ENCODE measurements around the gene INPP5A.

INPP5A gene

GRCh38 chr10:132716691-132717490 is 179.3 kb downstream of the INPP5A start:
- FAIRE-seq, result no peak

GRCh38 chr10:132721725-132722124 is 184.1 kb downstream of the INPP5A start:
- FAIRE-seq, result no peak
- no peak for DNase-seq (ENCODE audit: extremely low spot score, insufficient read length, low read depth)

More at GRCh38 chr10:132716691-132717490, 179.3 kb downstream of the INPP5A start:
- no peak for DNase-seq (ENCODE audit: extremely low spot score, insufficient read length, low read depth)

- DNase-seq (ENCODE audit: extremely low spot score, insufficient read length, low read depth), result no peak
- no peak for FAIRE-seq
Observed at GRCh38 chr10:132722394-132723329, 185.1 kb downstream of the INPP5A start.

GRCh38 chr10:132723330-132723970 is 185.9 kb downstream of the INPP5A start:
- FAIRE-seq (no peak), DNase-seq (ENCODE audit: extremely low spot score, insufficient read length, low read depth) (no peak)

GRCh38 chr10:132724446-132724845 is 186.9 kb downstream of the INPP5A start:
- no peak for FAIRE-seq
- DNase-seq (ENCODE audit: extremely low spot score, insufficient read length, low read depth), result no peak

GRCh38 chr10:132725202-132725601 is 187.6 kb downstream of the INPP5A start:
- FAIRE-seq (no peak), DNase-seq (ENCODE audit: extremely low spot score, insufficient read length, low read depth) (no peak)

GRCh38 chr10:132726194-132726593 is 188.6 kb downstream of the INPP5A start:
- DNase-seq (ENCODE audit: extremely low spot score, insufficient read length, low read depth), result no peak
- FAIRE-seq, result no peak

- FAIRE-seq (no peak), DNase-seq (ENCODE audit: extremely low spot score, insufficient read length, low read depth) (no peak)
Observed at GRCh38 chr10:132726951-132727350, 189.4 kb downstream of the INPP5A start.

GRCh38 chr10:132727411-132727810 is 189.8 kb downstream of the INPP5A start:
- DNase-seq (ENCODE audit: extremely low spot score, insufficient read length, low read depth) (no peak), FAIRE-seq (no peak)

GRCh38 chr10:132728321-132728720 is 190.7 kb downstream of the INPP5A start:
- DNase-seq (ENCODE audit: extremely low spot score, insufficient read length, low read depth) (no peak), FAIRE-seq (no peak)

GRCh38 chr10:132728741-132729140 is 191.2 kb downstream of the INPP5A start:
- no peak for FAIRE-seq

GRCh38 chr10:132729810-132730572 is 192.4 kb downstream of the INPP5A start:
- FAIRE-seq (no peak), DNase-seq (ENCODE audit: extremely low spot score, insufficient read length, low read depth) (no peak)

More at GRCh38 chr10:132728741-132729140, 191.2 kb downstream of the INPP5A start:
- no peak for DNase-seq (ENCODE audit: extremely low spot score, insufficient read length, low read depth)

GRCh38 chr10:132730573-132730953 is 193.0 kb downstream of the INPP5A start:
- no peak for FAIRE-seq
- no peak for DNase-seq (ENCODE audit: extremely low spot score, insufficient read length, low read depth)

GRCh38 chr10:132732518-132732917 is 194.9 kb downstream of the INPP5A start:
- no peak for FAIRE-seq
- DNase-seq (ENCODE audit: extremely low spot score, insufficient read length, low read depth), result no peak

GRCh38 chr10:132733926-132734325 is 196.3 kb downstream of the INPP5A start:
- DNase-seq (ENCODE audit: extremely low spot score, insufficient read length, low read depth) (no peak), FAIRE-seq (no peak)

GRCh38 chr10:132735341-132735775 is 197.8 kb downstream of the INPP5A start:
- FAIRE-seq (no peak), DNase-seq (ENCODE audit: extremely low spot score, insufficient read length, low read depth) (no peak)

GRCh38 chr10:132735923-132736391 is 198.4 kb downstream of the INPP5A start:
- DNase-seq (ENCODE audit: extremely low spot score, insufficient read length, low read depth) (no peak), FAIRE-seq (no peak)

GRCh38 chr10:132737390-132738048 is 199.9 kb downstream of the INPP5A start:
- FAIRE-seq (no peak), DNase-seq (ENCODE audit: extremely low spot score, insufficient read length, low read depth) (no peak)

All from GM18507 (cell line).